ENCODE measurements around the gene LRRFIP1.
A peak's percentile ranks its signal among the peaks of the same experiment; 100 is the strongest.
"Not testable (repeated sequence)": the region's sequence is repeated elsewhere in the genome, so short reads cannot be mapped to it uniquely, and the experiment has no call there.

Gene LRRFIP1

DNA sequence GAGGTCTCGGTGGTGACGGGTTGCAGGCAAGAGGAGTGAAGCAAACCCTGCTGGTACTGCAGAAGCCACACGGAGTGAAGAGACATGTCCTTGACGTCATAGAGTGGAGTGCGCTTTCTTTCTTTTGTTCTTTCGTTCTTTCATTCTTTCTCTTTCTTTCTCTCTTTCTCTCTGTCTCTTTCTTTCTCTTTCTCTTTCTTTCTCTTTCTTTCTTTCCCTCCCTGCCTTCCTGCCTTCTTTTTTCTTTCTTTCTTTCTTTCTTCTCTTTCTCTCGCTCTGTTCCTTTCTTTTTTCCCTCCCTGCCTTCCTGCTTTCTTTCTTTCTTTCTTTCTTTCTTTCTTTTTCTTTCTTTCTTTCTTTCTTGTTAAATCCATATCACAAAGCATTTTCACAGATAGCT lies 39.2 kb downstream of the LRRFIP1 start:
- DNase-seq, result no peak

- DNase-seq, result not testable (repeated sequence)
Observed at GRCh38 chr2:237667050-237667576, 39.7 kb downstream of the LRRFIP1 start.

DNA sequence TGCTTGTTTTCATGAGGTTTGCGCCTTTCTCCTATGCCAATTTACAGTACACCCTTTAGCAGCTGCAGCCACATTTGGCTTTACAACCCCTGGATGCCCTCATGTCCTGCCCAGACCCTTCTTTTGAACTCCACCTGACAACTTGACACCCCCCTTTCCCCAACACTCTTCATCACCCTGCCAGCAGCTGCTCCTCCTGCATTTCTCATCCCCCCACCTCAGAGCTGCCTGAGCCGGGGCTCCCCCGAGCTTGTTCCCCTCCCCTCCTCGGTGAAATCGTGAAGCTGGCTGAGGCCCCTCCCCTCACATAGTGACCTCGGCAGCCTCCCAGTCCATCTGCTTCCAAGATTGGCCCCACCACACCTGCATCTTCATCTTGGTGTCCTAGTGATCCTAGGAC lies 40.5 kb downstream of the LRRFIP1 start:
- no peak for DNase-seq

DNA sequence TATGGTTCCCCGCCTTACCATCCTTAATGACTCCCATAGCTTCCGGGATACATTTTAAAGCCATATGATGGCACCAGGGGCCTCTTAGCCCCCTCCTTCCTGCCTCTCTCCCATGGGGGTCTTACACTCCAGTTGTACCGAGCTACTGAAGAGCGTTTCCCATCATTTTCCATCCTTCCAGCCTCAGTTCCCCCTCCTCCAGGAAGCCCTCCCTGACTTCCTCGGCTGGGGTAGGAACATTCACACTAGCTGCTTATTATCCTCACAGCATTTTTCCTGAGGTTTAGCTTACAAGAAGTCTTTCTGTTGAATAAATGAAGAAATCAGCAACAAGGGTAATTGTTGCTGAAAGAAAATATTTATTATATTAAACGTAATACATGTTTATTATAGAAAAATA lies 41.1 kb downstream of the LRRFIP1 start:
- DNase-seq, result no peak

GRCh38 chr2:237669283-237669627 lies 41.9 kb downstream of the LRRFIP1 start:
- no peak for DNase-seq

- DNase-seq, result no peak
Observed at GRCh38 chr2:237669628-237670392, 42.4 kb downstream of the LRRFIP1 start.

GRCh38 chr2:237670641-237671040 lies 43.3 kb downstream of the LRRFIP1 start:
- no peak for DNase-seq

- no peak for DNase-seq
Observed at GRCh38 chr2:237671466-237672138, 44.2 kb downstream of the LRRFIP1 start.

DNA sequence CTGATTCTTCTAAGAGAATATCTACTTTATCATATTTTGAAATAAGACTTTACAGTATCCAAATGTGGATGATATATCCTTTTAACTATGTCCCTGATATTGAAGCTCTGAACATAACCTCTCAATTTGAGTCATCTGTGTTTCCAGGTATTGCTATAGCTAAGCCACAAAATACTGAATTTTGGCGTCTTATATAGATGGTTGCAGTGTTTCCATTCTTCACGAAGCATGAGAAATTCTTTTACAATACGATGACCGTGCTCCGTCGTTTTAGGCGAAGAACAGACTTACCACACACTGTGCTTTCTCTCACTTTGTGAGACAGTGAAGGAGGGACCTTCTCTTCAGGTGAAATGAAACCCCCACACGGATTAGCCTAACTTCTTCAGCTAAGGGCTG lies 45.3 kb downstream of the LRRFIP1 start:
- no peak for DNase-seq

DNA sequence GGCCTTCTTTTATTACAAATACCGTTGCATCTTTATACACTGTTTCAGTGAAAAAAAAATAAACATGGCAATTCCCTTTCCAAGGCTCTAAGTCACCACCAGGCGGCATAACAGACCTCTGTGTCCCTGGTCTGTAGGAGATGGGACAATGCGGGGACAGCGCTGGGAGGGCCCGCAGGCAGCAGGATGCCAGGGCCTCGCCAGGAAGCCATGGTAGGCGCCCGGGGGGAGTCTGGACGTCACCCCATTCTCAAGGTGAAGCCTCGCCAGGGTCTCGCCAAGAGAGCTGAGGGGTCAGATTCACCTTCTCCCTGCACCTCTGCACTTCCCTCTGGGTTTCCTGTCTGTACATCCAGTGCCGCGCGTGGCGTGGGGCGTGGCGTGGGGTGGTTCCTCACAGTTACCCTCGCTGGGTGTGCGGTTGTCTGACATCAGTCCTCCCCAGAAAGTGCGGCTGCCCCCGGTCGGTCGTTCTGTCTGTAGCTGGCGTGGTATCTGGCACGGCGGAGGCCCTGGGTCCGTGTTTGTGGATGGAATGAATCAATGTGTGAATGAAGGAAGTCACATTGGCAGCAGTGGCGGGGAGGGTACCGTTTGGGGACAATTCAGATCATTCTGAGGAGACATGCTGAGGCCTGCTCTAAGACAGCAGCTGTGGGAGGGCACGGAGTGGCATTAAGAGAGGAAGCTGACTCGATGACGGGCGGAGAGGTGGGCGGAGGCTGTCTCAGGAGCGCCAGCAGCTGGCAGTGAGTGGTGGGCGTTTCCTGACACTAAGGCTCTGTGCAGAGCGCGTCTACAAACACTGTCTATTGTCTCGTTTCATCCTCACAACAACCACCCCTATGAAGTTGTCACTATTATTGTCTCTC lies 46.0 kb downstream of the LRRFIP1 start:
- peak; percentile 89 for DNase-seq

- DNase-seq, result peak; percentile 85
Observed at GRCh38 chr2:237674731-237675276, 47.4 kb downstream of the LRRFIP1 start.

DNA sequence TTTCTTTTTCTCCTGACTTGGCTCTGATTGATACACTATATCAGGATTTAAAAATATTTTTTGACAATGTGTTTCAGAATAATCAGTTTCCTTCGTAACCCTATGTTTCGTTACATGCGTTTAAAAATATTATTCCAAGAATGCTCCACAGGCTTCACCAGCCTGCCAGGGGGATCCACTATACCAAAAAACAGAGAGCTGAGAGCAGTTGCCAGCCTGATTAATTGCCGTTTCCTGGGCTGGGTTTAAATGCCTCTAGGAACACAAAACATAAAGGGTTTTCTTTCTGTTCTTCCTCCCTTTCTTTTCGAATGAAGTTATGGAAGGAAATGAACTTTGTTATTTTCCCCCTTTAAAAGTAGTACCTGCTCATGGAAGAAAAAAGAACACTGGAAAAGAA lies 47.9 kb downstream of the LRRFIP1 start:
- no peak for DNase-seq

GRCh38 chr2:237680702-237681478 lies 53.5 kb downstream of the LRRFIP1 start:
- DNase-seq, result no peak

DNA sequence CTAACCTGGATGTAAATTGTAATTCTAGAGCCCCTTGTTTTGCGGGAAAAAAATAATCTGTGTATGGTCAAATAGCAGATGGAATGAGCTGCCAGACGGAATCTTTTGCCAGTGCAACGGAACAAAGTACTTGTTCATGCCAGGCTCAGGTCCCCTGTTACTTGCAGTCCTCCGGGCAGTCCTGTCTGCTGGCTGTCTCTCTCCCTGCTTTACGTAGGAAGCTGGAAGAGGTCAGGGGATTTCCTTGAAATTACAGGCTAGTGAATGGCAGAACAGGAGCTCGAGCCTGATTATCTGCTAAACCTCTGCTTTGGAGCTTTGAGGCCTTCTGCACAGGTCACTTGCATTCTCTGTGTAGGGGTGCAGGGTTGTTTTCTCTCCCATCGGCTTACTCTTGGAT lies 54.8 kb downstream of the LRRFIP1 start:
- no peak for DNase-seq

- DNase-seq, result no peak
Observed at GRCh38 chr2:237682856-237683670, 55.7 kb downstream of the LRRFIP1 start.

DNA sequence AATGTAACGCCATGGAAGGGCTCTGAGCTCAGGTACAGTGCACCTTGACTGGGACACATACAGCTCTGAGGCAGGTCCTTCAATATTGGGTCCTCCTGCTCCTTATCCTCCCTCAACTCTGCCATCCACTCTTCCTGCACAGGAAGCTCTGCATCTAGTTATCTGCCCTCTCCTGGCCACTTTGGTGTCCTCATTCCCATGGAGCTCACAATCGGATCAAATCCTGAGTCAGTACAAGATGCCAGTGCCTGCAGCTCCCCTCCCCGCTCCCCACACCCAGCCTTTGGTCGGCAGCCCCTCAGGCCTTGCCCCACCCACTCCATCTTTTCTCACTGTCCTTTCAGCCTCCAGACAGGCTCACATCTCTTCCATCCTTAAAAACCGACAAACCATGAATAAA lies 58.0 kb downstream of the LRRFIP1 start:
- DNase-seq, result no peak

GRCh38 chr2:237686659-237687136 lies 59.3 kb downstream of the LRRFIP1 start:
- no peak for DNase-seq

GRCh38 chr2:237688081-237688480 lies 60.7 kb downstream of the LRRFIP1 start:
- no peak for DNase-seq

DNA sequence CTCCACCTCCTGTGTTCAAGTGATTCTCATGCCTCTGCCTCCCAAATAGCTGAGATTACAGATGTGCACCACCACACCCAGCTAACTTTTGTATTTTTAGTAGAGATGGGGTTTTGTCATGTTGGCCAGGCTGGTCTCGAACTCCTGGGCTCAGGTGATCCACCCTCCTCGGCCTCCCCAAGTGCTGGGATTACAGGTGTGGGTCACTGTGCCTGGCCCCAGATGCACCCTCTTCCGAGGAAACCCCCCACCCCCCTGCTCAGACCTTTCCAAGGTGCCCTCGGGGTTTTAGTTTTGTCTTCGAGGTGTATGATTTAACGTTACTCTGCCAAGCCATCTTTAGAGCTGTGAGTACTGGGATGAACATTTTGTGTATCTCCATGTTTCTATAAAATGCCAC lies 61.2 kb downstream of the LRRFIP1 start:
- not testable (repeated sequence) for DNase-seq

GRCh38 chr2:237689336-237690131 lies 62.1 kb downstream of the LRRFIP1 start:
- DNase-seq, result no peak

All from activated CD8-positive, alpha-beta memory T cell treated with anti-CD3 and anti-CD28 coated beads for 24 hours (primary cell).